ENCODE measurements around the gene RIPK1.
"Not testable (repeated sequence)": the region's sequence is repeated elsewhere in the genome, so short reads cannot be mapped to it uniquely, and the experiment has no call there.

The RIPK1 gene

GRCh38 chr6:3045777-3046176 lies 22.5 kb upstream of the RIPK1 start:
- DNase-seq (ENCODE audit: low spot score): no peak

GRCh38 chr6:3046295-3046694 lies 22.0 kb upstream of the RIPK1 start:
- DNase-seq (ENCODE audit: low spot score): no peak

GRCh38 chr6:3048009-3048408 lies 20.3 kb upstream of the RIPK1 start:
- DNase-seq (ENCODE audit: low spot score): not testable (repeated sequence)

GRCh38 chr6:3052481-3053230 lies 15.6 kb upstream of the RIPK1 start:
- DNase-seq (ENCODE audit: low spot score): peak; percentile 25

DNA sequence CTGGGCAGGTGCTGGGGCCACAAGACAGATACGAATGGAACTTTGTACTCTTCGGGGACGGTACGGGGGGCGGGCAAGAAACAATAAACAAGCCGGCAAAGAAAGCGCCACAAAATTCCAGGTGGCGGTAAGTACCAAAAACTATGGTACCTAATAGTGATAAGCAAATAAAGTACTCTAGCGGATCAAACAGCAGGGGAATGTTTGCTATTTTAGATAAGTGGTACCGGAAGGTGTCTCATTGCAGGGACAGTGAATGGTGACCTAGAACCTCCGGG lies 15.1 kb upstream of the RIPK1 start:
- no peak for DNase-seq (ENCODE audit: low spot score)

DNA sequence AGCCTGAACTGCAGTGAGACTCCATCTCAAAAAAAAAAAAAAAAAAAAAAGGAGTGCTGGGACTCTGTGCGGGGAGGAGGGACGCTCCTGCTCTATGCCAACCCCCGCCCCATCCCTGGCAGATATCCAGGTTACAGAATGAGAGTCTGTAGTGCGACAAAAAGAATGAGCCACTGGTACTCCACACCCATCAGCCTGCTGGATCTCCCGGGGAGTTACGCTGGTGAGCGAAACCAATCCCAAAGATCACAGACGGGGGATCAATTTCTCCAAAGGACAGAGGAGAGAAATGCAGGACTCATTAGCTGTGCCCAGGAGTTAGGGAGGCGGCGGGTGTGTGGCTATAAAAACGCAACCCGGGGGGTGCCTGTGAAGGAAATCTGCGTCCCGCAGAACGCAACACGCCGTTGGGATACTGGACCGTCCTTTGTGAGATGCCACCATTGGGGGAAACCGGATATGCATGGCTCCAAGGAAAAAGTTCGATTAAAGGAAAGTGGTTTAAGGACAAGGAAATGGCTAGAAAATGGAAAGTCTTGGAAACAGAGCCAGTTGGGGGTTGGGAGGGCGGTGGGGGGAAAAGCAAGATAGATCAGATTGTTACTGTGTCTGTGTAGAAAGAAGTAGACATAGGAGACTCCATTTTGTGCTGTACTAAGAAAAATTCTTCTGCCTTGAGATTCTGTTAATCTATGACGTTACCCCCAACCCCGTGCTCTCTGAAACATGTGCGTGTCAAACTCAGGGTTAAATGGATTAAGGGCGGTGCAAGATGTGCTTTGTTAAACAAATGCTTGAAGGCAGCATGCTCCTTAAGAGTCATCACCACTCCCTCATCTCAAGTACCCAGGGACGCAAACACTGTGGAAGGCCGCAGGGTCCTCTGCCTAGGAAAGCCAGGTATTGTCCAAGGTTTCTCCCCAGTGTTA lies 13.8 kb upstream of the RIPK1 start:
- DNase-seq (ENCODE audit: low spot score): not testable (repeated sequence)

DNA sequence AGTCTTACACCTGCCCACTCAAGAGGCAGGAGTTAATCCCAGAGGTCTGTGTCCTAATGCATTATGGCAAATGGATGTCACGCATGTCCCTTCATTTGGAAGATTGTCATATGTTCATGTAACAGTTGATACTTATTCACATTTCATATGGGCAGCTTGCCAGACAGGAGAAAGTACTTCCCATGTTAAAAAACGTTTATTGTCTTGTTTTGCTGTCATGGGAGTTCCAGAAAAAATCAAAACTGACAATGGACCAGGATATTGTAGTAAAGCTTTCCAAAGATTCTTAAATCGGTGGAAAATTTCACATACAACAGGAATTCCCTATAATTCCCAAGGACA lies 13.2 kb upstream of the RIPK1 start:
- DNase-seq (ENCODE audit: low spot score): not testable (repeated sequence)

GRCh38 chr6:3057063-3057770 lies 11.1 kb upstream of the RIPK1 start:
- no peak for DNase-seq (ENCODE audit: low spot score)

GRCh38 chr6:3058957-3059356 lies 9.3 kb upstream of the RIPK1 start:
- DNase-seq (ENCODE audit: low spot score): no peak

DNA sequence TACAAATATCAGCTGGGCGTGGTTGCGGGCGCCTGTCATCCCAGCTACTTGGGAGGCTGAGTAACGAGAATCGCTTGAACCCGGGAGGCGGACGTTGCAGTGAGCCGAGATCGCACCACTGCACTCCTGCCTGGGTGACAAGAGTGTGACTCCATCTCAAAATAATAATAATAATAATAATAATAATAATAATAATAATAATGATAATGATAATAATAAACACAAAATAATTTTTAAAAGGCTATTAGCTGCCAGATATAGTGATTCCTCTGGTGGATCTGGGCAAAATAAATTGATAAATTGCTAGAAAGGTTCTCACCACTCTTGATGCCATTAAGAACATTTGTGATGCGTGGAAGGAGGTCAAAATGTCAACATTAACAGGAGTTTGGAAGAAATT lies 8.2 kb upstream of the RIPK1 start:
- DNase-seq (ENCODE audit: low spot score): not testable (repeated sequence)

DNA sequence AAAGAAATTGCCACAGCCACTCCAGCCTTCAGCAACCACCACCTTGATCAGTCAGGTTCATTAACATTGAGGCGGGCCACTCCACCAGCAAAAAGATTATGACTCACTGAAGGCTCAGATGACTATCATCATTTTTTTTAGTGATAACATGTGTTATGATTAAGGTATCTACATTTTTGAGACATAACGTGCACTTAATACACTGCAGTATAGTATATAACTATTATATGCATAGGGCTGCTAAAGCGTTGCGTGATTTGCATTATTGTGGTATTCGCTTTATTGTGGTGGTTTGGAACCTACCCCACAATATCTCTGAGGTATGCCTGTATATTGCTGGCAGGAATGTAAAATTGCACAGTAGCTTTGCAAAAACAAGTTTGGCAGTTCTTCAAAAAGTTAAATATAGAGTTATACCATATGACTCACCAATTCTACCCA lies 6.8 kb upstream of the RIPK1 start:
- DNase-seq (ENCODE audit: low spot score): peak; percentile 48

- not testable (repeated sequence) for DNase-seq (ENCODE audit: low spot score)
These were observed 5.0 kb upstream of the RIPK1 start for GRCh38 chr6:3063340-3063732.

- DNase-seq (ENCODE audit: low spot score): peak; percentile 94
These were observed 4.3 kb upstream of the RIPK1 start for GRCh38 chr6:3063733-3064700.

GRCh38 chr6:3071568-3071967 lies 3.3 kb downstream of the RIPK1 start:
- DNase-seq (ENCODE audit: low spot score): no peak

- DNase-seq (ENCODE audit: low spot score): no peak
These were observed 4.5 kb downstream of the RIPK1 start for GRCh38 chr6:3072798-3073197.

DNA sequence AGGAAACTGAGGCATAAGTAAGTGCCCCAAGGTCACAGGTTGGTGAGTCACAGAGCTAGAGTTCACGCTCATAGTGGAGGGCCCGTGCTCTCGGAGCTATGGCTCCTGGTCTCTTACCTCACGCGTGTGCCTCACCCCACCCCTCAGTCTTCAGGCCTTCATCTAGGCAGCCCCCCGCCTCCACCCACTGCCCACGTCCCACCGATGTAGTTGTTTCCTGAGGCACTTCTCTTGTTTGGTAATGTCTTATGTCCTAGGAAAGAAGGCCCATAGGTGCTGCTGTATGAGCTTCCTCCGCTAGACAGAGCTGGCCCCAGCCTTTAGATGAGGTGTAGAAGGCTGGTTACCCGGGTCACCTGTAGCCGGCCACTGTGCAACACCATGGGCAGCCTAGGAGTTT lies 5.1 kb downstream of the RIPK1 start:
- no peak for DNase-seq (ENCODE audit: low spot score)

DNA sequence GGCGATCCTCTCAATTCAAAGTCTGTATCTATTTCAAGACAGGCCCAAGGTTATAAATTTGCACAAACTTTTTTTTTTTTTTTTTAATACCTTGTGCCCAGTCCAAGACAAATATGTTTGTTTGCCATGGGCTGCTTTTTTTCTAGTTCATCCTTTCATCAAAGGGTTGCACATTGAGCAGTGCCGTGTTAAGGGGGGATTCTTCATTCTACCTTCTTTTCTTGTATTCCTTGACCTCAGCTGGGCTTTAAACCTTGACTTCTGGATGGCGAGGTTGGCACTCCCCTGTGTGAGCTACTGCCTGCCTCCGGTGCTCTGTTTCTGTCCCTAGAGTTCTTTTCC lies 7.4 kb downstream of the RIPK1 start:
- no peak for DNase-seq (ENCODE audit: low spot score)

GRCh38 chr6:3076320-3076719 lies 8.0 kb downstream of the RIPK1 start:
- no peak for DNase-seq (ENCODE audit: low spot score)

DNA sequence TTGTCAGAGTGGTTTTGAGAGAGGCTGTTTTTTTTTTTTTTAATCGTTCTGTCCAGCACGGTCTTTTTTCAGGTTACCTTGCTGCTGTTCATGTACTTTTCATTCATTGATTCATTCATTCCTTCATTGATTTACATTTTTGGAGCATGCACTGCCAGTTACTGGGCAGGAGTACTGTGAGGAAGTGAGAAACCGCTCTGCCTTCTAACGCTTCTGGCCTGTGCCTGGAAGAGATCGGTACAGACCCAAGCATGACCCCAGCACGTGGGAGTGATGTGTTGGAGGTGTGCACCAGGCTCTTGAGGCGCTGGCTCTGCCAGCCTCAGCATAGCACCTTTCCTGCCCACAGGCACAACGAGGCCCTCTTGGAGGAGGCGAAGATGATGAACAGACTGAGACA lies 9.1 kb downstream of the RIPK1 start:
- no peak for DNase-seq (ENCODE audit: low spot score)

DNA sequence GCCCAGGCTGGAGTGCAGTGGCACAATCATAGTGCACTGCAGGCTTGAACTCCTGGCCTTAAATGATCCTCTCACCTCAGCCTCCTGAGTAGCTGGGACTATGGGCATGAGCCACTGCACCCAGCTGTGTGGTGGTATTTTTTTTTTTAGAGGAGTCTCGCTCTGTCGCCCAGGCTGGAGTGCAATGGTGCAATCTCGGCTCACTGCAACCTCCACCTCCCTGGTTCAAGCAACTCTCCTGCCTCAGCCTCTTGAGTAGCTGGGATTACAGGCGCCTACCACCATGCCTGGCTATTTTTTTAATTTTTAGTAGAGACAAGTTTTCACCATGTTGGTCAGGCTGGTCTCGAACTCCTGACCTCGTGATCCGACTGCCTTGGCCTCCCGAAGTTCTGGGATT lies 10.7 kb downstream of the RIPK1 start:
- not testable (repeated sequence) for DNase-seq (ENCODE audit: low spot score)

GRCh38 chr6:3079682-3080081 lies 11.4 kb downstream of the RIPK1 start:
- DNase-seq (ENCODE audit: low spot score): no peak

DNA sequence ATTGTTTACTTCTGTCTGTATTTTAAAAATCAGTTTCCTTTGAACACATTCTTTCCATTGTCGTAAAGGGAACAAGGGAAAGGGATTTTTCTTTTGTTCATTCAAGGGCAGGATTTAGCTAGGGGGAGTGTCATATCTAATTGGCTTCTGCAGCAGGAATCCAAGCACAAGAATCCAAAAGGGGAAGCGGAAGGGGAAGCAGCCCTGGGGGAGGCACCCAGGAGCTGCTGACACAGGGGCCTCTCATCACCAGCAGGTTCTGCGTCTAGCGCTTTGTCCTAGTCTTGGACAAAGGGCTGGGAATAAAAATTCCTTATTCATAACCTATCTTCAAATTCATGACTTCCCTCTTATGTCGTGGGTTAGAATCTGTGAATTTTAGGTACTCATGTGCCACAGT lies 13.7 kb downstream of the RIPK1 start:
- DNase-seq (ENCODE audit: low spot score): no peak
